ENCODE measurements around the gene VWA8.
A peak's percentile ranks its signal among the peaks of the same experiment; 100 is the strongest.
"Not testable (repeated sequence)": the region's sequence is repeated elsewhere in the genome, so short reads cannot be mapped to it uniquely, and the experiment has no call there.

Gene VWA8

GRCh38 chr13:41934120-41934519 is 26.8 kb downstream of the VWA8 start:
- Mint-ChIP-seq H3K9me3 (no peaks in the 10 kb centered on the region), H3K4me3 (no peak overlapping the region), H3K4me1 (ENCODE audit: low read depth in 2 of 2) (peaks cover 10 to 12% of the 10 kb centered on the region in 2 donors), H3K27me3 (no peaks in the 10 kb centered on the region), H3K27ac (peak overlapping the region in 1 of 2 donors; percentile 4), H3K36me3 (ENCODE audit: insufficient read depth) (no peaks in the 10 kb centered on the region)
- ATAC-seq (replicated peaks) (no peak), DNase-seq (no peak)

GRCh38 chr13:41931337-41931736 is 29.6 kb downstream of the VWA8 start:
- no peaks in the 10 kb centered on the region for H3K36me3 Mint-ChIP-seq (ENCODE audit: insufficient read depth)
- H3K9me3 Mint-ChIP-seq: no peaks in the 10 kb centered on the region
- no peaks in the 10 kb centered on the region for H3K27me3 Mint-ChIP-seq
- peaks cover 18 to 27% of the 10 kb centered on the region in 2 donors for H3K4me1 Mint-ChIP-seq (ENCODE audit: low read depth in 2 of 2)
- ATAC-seq (replicated peaks): no peak
- no peak overlapping the region for H3K4me3 Mint-ChIP-seq
- DNase-seq: no peak
- peak overlapping the region in 1 of 2 donors; percentile 30 for H3K27ac Mint-ChIP-seq

- no peak for ATAC-seq (replicated peaks)
- Mint-ChIP-seq H3K4me3 (no peak overlapping the region), H3K36me3 (ENCODE audit: insufficient read depth) (no peaks in the 10 kb centered on the region), H3K27me3 (no peaks in the 10 kb centered on the region), H3K9me3 (no peaks in the 10 kb centered on the region), H3K27ac (no peak overlapping the region), H3K4me1 (ENCODE audit: low read depth in 2 of 2) (peaks cover 16 to 20% of the 10 kb centered on the region in 2 donors)
- DNase-seq: no peak
These were observed 30.8 kb downstream of the VWA8 start for GRCh38 chr13:41930154-41930553.

GRCh38 chr13:41928323-41928722 is 32.6 kb downstream of the VWA8 start:
- peaks cover 8 to 11% of the 10 kb centered on the region in 2 donors for H3K9me3 Mint-ChIP-seq
- ATAC-seq (replicated peaks): no peak
- H3K27me3 Mint-ChIP-seq: no peaks in the 10 kb centered on the region
- H3K4me1 Mint-ChIP-seq (ENCODE audit: low read depth in 2 of 2): peaks cover 20 to 25% of the 10 kb centered on the region in 2 donors
- H3K4me3 Mint-ChIP-seq: peak overlapping the region; percentile 66 to 72
- H3K36me3 Mint-ChIP-seq (ENCODE audit: insufficient read depth): no peaks in the 10 kb centered on the region
- H3K27ac Mint-ChIP-seq: peak overlapping the region; percentile 36 to 84
- DNase-seq: no peak

GRCh38 chr13:41925014-41925413 is 35.9 kb downstream of the VWA8 start:
- no peak overlapping the region for H3K4me3 Mint-ChIP-seq
- DNase-seq: no peak
- H3K9me3 Mint-ChIP-seq: peaks cover 8 to 11% of the 10 kb centered on the region in 2 donors
- ATAC-seq (replicated peaks): no peak
- H3K27ac Mint-ChIP-seq: peak overlapping the region in 1 of 2 donors; percentile 2
- H3K4me1 Mint-ChIP-seq (ENCODE audit: low read depth in 2 of 2): peaks cover 26 to 42% of the 10 kb centered on the region in 2 donors
- H3K27me3 Mint-ChIP-seq: no peaks in the 10 kb centered on the region
- no peaks in the 10 kb centered on the region for H3K36me3 Mint-ChIP-seq (ENCODE audit: insufficient read depth)

- H3K36me3 Mint-ChIP-seq (ENCODE audit: insufficient read depth); ATAC-seq (replicated peaks); H3K4me3 Mint-ChIP-seq; DNase-seq; H3K27ac Mint-ChIP-seq; H3K27me3 Mint-ChIP-seq: not testable (repeated sequence)
- H3K4me1 Mint-ChIP-seq (ENCODE audit: low read depth in 2 of 2): peaks cover 27 to 47% of the 10 kb centered on the region in 2 donors
- H3K9me3 Mint-ChIP-seq: peaks cover 8 to 11% of the 10 kb centered on the region in 2 donors
These were observed 38.0 kb downstream of the VWA8 start for GRCh38 chr13:41922894-41923293.

- H3K27ac Mint-ChIP-seq: peak overlapping the region in 1 of 2 donors; percentile 29
- no peak overlapping the region for H3K4me3 Mint-ChIP-seq
- no peak for DNase-seq
- H3K4me1 Mint-ChIP-seq (ENCODE audit: low read depth in 2 of 2): peaks cover 34 to 60% of the 10 kb centered on the region in 2 donors
- H3K9me3 Mint-ChIP-seq: peaks cover 8 to 11% of the 10 kb centered on the region in 2 donors
- ATAC-seq (replicated peaks): no peak
- H3K27me3 Mint-ChIP-seq: no peaks in the 10 kb centered on the region
- peaks cover 3% of the 10 kb centered on the region for H3K36me3 Mint-ChIP-seq (ENCODE audit: insufficient read depth)
These were observed 41.0 kb downstream of the VWA8 start for GRCh38 chr13:41919741-41920487.

GRCh38 chr13:41919031-41919740 is 41.7 kb downstream of the VWA8 start:
- DNase-seq (no peak), ATAC-seq (replicated peaks) (no peak)
- no peak overlapping the region for H3K27ac Mint-ChIP-seq
- peaks cover 32 to 64% of the 10 kb centered on the region in 2 donors for H3K4me1 Mint-ChIP-seq (ENCODE audit: low read depth in 2 of 2)
- H3K9me3 Mint-ChIP-seq: peaks cover 6 to 8% of the 10 kb centered on the region in 2 donors
- peaks cover 3% of the 10 kb centered on the region for H3K36me3 Mint-ChIP-seq (ENCODE audit: insufficient read depth)
- no peaks in the 10 kb centered on the region for H3K27me3 Mint-ChIP-seq
- no peak overlapping the region for H3K4me3 Mint-ChIP-seq

GRCh38 chr13:41917641-41918040 is 43.3 kb downstream of the VWA8 start:
- Mint-ChIP-seq H3K27me3 (no peaks in the 10 kb centered on the region), H3K36me3 (ENCODE audit: insufficient read depth) (peaks cover 3% of the 10 kb centered on the region), H3K9me3 (no peaks in the 10 kb centered on the region), H3K4me3 (no peak overlapping the region), H3K27ac (no peak overlapping the region), H3K4me1 (ENCODE audit: low read depth in 2 of 2) (peaks cover 27 to 59% of the 10 kb centered on the region in 2 donors)
- ATAC-seq (replicated peaks): peak; percentile 55
- no peak for DNase-seq

GRCh38 chr13:41916173-41916954 is 44.5 kb downstream of the VWA8 start:
- H3K9me3 Mint-ChIP-seq: no peaks in the 10 kb centered on the region
- peaks cover 25 to 54% of the 10 kb centered on the region in 2 donors for H3K4me1 Mint-ChIP-seq (ENCODE audit: low read depth in 2 of 2)
- DNase-seq: no peak

GRCh38 chr13:41915081-41915480 is 45.8 kb downstream of the VWA8 start:
- Mint-ChIP-seq H3K27ac (no peak overlapping the region), H3K27me3 (no peaks in the 10 kb centered on the region), H3K4me1 (ENCODE audit: low read depth in 2 of 2) (peaks cover 22 to 41% of the 10 kb centered on the region in 2 donors), H3K9me3 (no peaks in the 10 kb centered on the region), H3K36me3 (ENCODE audit: insufficient read depth) (peaks cover 6% of the 10 kb centered on the region), H3K4me3 (no peak overlapping the region)
- no peak for DNase-seq
- no peak for ATAC-seq (replicated peaks)

More at GRCh38 chr13:41916173-41916954, 44.5 kb downstream of the VWA8 start:
- peak overlapping the region in 1 of 2 donors; percentile 59 for H3K27ac Mint-ChIP-seq
- peaks cover 3% of the 10 kb centered on the region for H3K36me3 Mint-ChIP-seq (ENCODE audit: insufficient read depth)
- peak; percentile 95 for ATAC-seq (replicated peaks)
- H3K4me3 Mint-ChIP-seq: peak overlapping the region; percentile 30 to 51
- no peaks in the 10 kb centered on the region for H3K27me3 Mint-ChIP-seq

GRCh38 chr13:41914552-41914951 is 46.4 kb downstream of the VWA8 start:
- Mint-ChIP-seq H3K4me1 (ENCODE audit: low read depth in 2 of 2) (peaks cover 17 to 36% of the 10 kb centered on the region in 2 donors), H3K36me3 (ENCODE audit: insufficient read depth) (peaks cover 6% of the 10 kb centered on the region), H3K9me3 (no peaks in the 10 kb centered on the region)

GRCh38 chr13:41909506-41909905 is 51.4 kb downstream of the VWA8 start:
- no peaks in the 10 kb centered on the region for H3K27me3 Mint-ChIP-seq
- peaks cover 3 to 8% of the 10 kb centered on the region in 2 donors for H3K4me1 Mint-ChIP-seq (ENCODE audit: low read depth in 2 of 2)
- H3K27ac Mint-ChIP-seq: no peak overlapping the region
- ATAC-seq (replicated peaks) (no peak), DNase-seq (no peak)
- H3K4me3 Mint-ChIP-seq: no peak overlapping the region
- H3K36me3 Mint-ChIP-seq (ENCODE audit: insufficient read depth): peaks cover 32% of the 10 kb centered on the region
- H3K9me3 Mint-ChIP-seq: no peaks in the 10 kb centered on the region

More at GRCh38 chr13:41914552-41914951, 46.4 kb downstream of the VWA8 start:
- no peak overlapping the region for H3K27ac Mint-ChIP-seq
- DNase-seq (no peak), ATAC-seq (replicated peaks) (no peak)
- H3K27me3 Mint-ChIP-seq: no peaks in the 10 kb centered on the region
- no peak overlapping the region for H3K4me3 Mint-ChIP-seq
